ENCODE measurements around the gene RRP1B.
A peak's percentile ranks its signal among the peaks of the same experiment; 100 is the strongest.

RRP1B gene

DNA sequence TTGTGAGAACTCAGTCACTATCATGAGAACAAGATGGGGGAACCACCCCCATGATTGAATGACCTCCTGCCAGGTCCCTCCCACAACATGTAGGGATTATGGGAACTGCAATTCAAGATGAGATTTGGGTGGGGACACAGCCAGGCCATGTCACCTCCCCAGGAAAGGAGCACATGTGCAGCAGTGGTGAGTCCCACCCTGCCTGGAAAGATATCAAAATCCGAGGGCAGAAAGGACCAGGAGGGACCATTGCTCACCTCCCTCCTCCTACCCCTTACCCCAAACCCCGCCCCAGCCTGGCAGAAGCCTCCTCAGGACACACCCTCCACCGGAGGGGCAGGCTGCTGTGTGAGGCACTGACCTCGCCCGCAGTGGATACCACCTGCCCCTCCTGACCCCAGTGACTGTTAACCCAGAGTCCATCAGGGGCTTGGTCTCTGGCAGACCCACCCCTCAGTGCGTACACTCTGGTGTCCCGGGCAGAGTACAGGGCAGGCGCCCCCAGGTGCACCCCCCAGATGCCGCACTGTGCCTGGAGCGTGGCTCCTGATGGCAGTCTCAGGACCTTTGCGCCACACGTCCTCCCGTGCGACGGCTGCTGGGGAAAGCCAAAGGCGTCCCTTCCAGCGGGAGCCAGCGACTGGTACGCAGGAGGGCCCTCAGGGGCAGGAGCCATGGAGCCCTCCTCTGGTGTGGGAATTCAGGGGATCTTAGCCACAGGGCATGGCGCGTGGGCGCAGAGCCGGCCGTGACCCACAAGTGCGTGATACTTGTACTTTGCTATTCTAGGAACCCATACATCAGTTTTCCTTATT is 80.5 kb downstream of the RRP1B start:
- TF ChIP-seq CTCF (conservative IDR thresholded peaks at IDR 0.05; ENCODE audit: low read depth, low read length), result no peak
- DNase-seq (ENCODE audit: low read depth), result no peak
- H3K4me3 ChIP-seq (ENCODE audit: low read depth, low read length), result no peak overlapping the region

- DNase-seq (ENCODE audit: low read depth), result peak; percentile 45
- no peak for TF ChIP-seq CTCF (conservative IDR thresholded peaks at IDR 0.05; ENCODE audit: low read depth, low read length)
- no peak overlapping the region for H3K4me3 ChIP-seq (ENCODE audit: low read depth, low read length)
Measured at GRCh38 chr21:43740497-43741156, 81.3 kb downstream of the RRP1B start.

DNA sequence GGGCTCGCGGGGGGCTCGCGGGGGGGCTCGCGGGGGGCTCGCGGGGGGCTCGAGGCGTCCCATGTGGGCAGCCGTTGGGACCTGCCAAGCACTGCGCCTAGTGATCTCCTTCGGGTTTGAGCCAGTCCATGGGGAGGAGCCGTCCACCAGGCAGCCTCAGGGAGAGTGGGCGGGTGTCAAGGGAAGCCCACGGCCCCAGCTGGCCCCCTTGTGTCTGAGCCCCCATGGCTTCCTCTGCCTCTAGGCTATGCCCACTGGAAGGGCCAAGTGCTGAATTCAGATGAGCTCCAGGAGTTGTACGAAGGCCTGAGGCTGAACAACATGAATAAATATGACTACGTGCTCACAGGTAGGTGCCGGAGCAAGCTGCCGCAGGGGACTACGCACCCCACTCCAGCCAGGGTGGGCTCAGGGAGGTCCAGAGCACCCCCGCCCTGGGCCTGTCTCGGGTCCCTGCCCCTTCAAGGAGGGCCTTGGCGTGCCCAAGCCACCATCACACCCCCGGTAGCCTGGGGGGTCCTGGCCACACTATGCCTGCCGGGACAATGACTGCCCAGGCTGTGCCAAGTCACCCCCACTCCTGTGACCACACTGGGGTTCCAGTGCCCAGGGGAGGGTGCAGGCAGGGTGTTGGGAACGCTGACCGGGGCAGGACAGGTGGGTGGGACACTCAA is 82.2 kb downstream of the RRP1B start:
- no peak for DNase-seq (ENCODE audit: low read depth)
- TF ChIP-seq CTCF (conservative IDR thresholded peaks at IDR 0.05; ENCODE audit: low read depth, low read length), result no peak
- H3K4me3 ChIP-seq (ENCODE audit: low read depth, low read length), result no peak overlapping the region

DNA sequence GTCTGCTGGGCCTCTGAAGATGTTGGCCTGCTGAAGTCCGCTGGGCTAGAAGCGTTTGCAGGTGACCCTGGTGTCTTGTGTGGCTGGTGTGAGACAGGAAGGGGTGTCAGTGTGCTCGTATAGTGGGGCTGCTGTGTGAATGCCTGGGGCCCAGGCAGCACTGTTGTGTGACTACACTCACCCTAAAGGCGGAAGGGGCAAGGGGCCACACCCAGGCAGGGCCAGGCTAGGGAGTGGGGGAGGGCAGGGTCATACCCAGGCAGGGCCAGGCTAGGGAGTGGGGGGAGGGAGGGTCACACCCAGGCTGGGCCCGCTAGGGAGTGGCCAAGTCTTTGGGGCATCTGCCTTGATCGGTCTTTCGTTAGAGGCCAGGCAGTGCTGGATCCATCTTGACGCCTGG is 84.6 kb downstream of the RRP1B start:
- no peak overlapping the region for H3K4me3 ChIP-seq (ENCODE audit: low read depth, low read length)
- TF ChIP-seq CTCF (conservative IDR thresholded peaks at IDR 0.05; ENCODE audit: low read depth, low read length), result no peak
- DNase-seq (ENCODE audit: low read depth), result no peak

- TF ChIP-seq CTCF (conservative IDR thresholded peaks at IDR 0.05; ENCODE audit: low read depth, low read length), result no peak
- no peak for DNase-seq (ENCODE audit: low read depth)
Measured at GRCh38 chr21:43744725-43745124, 85.4 kb downstream of the RRP1B start.

More at GRCh38 chr21:43744725-43745124, 85.4 kb downstream of the RRP1B start:
- no peak overlapping the region for H3K4me3 ChIP-seq (ENCODE audit: low read depth, low read length)

Data from choroid plexus epithelial cell (primary cell).